HEK293 (cell line): ENCODE results near the gene SHROOM3.

Experiments
- CTCF ChIA-PET: fragments of 350-600 bp; formaldehyde crosslinking; extraction: SDS; loops from one replicate; lab custom pipeline; 2021; ENCODE audit warnings: antibody characterized with exemption; lab: Yijun Ruan, JAX
- POLR2A ChIA-PET: fragments of 300-600 bp; formaldehyde crosslinking; extraction: SDS; loops from one replicate; lab custom pipeline; 2020; ENCODE audit warnings: antibody characterized with exemption, inconsistent platforms; lab: Yijun Ruan, JAX
- H3K27ac ChIP-seq: fragments of 200-500 bp; sonication (Bioruptor generic); 2 replicates; pipeline ENCODE4 v1.5.1; 2014; ENCODE audit warnings: low read depth, low read length, control low read depth, inconsistent platforms; ENCODE audit errors: extremely low read depth
- H3K36me3 ChIP-seq, 2 experiments: fragments of 200-500 bp in 1 of 2; sonication (Bioruptor generic) in 1 of 2; 1 replicate in 1 of 2; 2 replicates in 1 of 2; pipeline ENCODE4 v1.5.1; 2014 to 2017; ENCODE audit warnings: inconsistent platforms in 2 of 2, low read length in 2 of 2; ENCODE audit not compliant: control insufficient read depth in 2 of 2, insufficient read depth in 1 of 2
- H3K4me1 ChIP-seq: fragments of 200-500 bp; sonication (Bioruptor generic); 2 replicates; pipeline ENCODE4 v1.5.1; 2014; ENCODE audit warnings: mild to moderate bottlenecking, low read length, inconsistent platforms; ENCODE audit not compliant: control insufficient read depth, insufficient read depth
- H3K4me3 ChIP-seq: 2 replicates; pipeline ENCODE4 v1.5.1; 2011; ENCODE audit warnings: low read depth, mild to moderate bottlenecking, control low read depth, low read length, moderate library complexity
- H3K9me3 ChIP-seq: fragments of 200-500 bp; sonication (Bioruptor generic); 2 replicates; pipeline ENCODE4 v1.5.1; 2014; ENCODE audit warnings: low read depth, low read length, inconsistent platforms; ENCODE audit not compliant: control insufficient read depth, insufficient read depth
- BCL6B ChIP-seq: fragments of 450-650 bp; formaldehyde crosslinking; IDR thresholded peaks from 2 replicates; pipeline ENCODE4 v1.5.1; 2017; ENCODE audit warnings: missing biosample characterization, missing genetic modification characterization
- FEZF1 ChIP-seq: fragments of 450-650 bp; formaldehyde crosslinking; IDR thresholded peaks from 2 replicates; pipeline ENCODE4 v1.5.1; 2016; ENCODE audit warnings: missing biosample characterization, missing genetic modification characterization
- GFI1B ChIP-seq: fragments of 450-650 bp; formaldehyde crosslinking; IDR thresholded peaks from 2 replicates; pipeline ENCODE4 v1.5.1; 2016; ENCODE audit warnings: missing biosample characterization, missing genetic modification characterization
- PATZ1 ChIP-seq: fragments of 450-650 bp; formaldehyde crosslinking; IDR thresholded peaks from 2 replicates; pipeline ENCODE4 v1.5.1; 2016; ENCODE audit warnings: missing biosample characterization, missing genetic modification characterization
- REPIN1 ChIP-seq: fragments of 450-650 bp; formaldehyde crosslinking; IDR thresholded peaks from 2 replicates; pipeline ENCODE4 v1.5.1; 2017; ENCODE audit warnings: missing biosample characterization, missing genetic modification characterization, low read depth
- REST ChIP-seq: fragments of 450-650 bp; formaldehyde crosslinking; IDR thresholded peaks from 2 replicates; pipeline ENCODE4 v1.5.1; 2016; ENCODE audit warnings: missing biosample characterization, missing genetic modification characterization
- SALL2 ChIP-seq: fragments of 450-650 bp; formaldehyde crosslinking; IDR thresholded peaks from 2 replicates; pipeline ENCODE4 v1.5.0; 2017; ENCODE audit warnings: missing biosample characterization, mild to moderate bottlenecking, missing genetic modification characterization, borderline replicate concordance
- SP3 ChIP-seq: fragments of 450-650 bp; formaldehyde crosslinking; IDR thresholded peaks from 2 replicates; pipeline ENCODE4 v1.5.1; 2016; ENCODE audit warnings: missing biosample characterization, missing genetic modification characterization
- ZBTB1 ChIP-seq: fragments of 450-650 bp; formaldehyde crosslinking; IDR thresholded peaks from 2 replicates; pipeline ENCODE4 v1.5.1; 2016; ENCODE audit warnings: missing biosample characterization, missing genetic modification characterization
- ZBTB17 ChIP-seq: fragments of 450-650 bp; formaldehyde crosslinking; IDR thresholded peaks from 2 replicates; pipeline ENCODE4 v1.5.1; 2016; ENCODE audit warnings: missing biosample characterization, missing genetic modification characterization
- ZBTB8A ChIP-seq: fragments of 450-650 bp; formaldehyde crosslinking; IDR thresholded peaks from 2 replicates; pipeline ENCODE4 v1.5.1; 2016; ENCODE audit warnings: missing biosample characterization, missing genetic modification characterization
- ZNF18 ChIP-seq: fragments of 450-650 bp; formaldehyde crosslinking; IDR thresholded peaks from 2 replicates; pipeline ENCODE4 v1.5.1; 2016; ENCODE audit warnings: missing biosample characterization, missing genetic modification characterization
- ZNF202 ChIP-seq: fragments of 450-650 bp; formaldehyde crosslinking; IDR thresholded peaks from 2 replicates; pipeline ENCODE4 v1.5.1; 2016; ENCODE audit warnings: missing biosample characterization, missing genetic modification characterization, borderline replicate concordance
- ZNF24 ChIP-seq: fragments of 450-650 bp; formaldehyde crosslinking; IDR thresholded peaks from 2 replicates; pipeline ENCODE4 v1.5.1; 2016; ENCODE audit warnings: missing biosample characterization, missing genetic modification characterization
- ZNF274 ChIP-seq, 2 experiments: fragments of 200-500 bp in 1 of 2; fragments of 450-650 bp in 1 of 2; sonication (Bioruptor generic) in 1 of 2; formaldehyde crosslinking in 1 of 2; IDR thresholded peaks; 2 replicates each; pipeline versions ENCODE4 v1.5.1 to v1.6.1; 2014 to 2016; ENCODE audit warnings: borderline replicate concordance in 1 of 2, inconsistent platforms in 1 of 2, low read length in 1 of 2, missing biosample characterization in 1 of 2, missing genetic modification characterization in 1 of 2
- ZNF394 ChIP-seq: fragments of 450-650 bp; formaldehyde crosslinking; IDR thresholded peaks from 2 replicates; pipeline ENCODE4 v1.5.1; 2016; ENCODE audit warnings: missing biosample characterization, missing genetic modification characterization, mild to moderate bottlenecking, moderate library complexity, borderline replicate concordance
- ZNF404 ChIP-seq: fragments of 450-650 bp; formaldehyde crosslinking; IDR thresholded peaks from 2 replicates; pipeline ENCODE4 v1.5.1; 2017; ENCODE audit warnings: missing biosample characterization, missing genetic modification characterization
- ZNF426 ChIP-seq: fragments of 450-650 bp; formaldehyde crosslinking; IDR thresholded peaks from 2 replicates; pipeline ENCODE4 v1.5.1; 2017; ENCODE audit warnings: missing biosample characterization, missing genetic modification characterization, mild to moderate bottlenecking, inconsistent platforms, moderate library complexity
- ZNF449 ChIP-seq: fragments of 450-650 bp; formaldehyde crosslinking; IDR thresholded peaks from 2 replicates; pipeline ENCODE4 v1.5.1; 2017; ENCODE audit warnings: missing biosample characterization, mild to moderate bottlenecking, missing genetic modification characterization, moderate library complexity
- ZNF626 ChIP-seq: fragments of 450-650 bp; sonication (Bioruptor Pico); formaldehyde crosslinking; IDR thresholded peaks from 2 replicates; pipeline ENCODE4 v1.5.1; 2018; ENCODE audit warnings: missing biosample characterization, missing genetic modification characterization, inconsistent platforms
- ZNF701 ChIP-seq: fragments of 450-650 bp; formaldehyde crosslinking; IDR thresholded peaks from 2 replicates; pipeline ENCODE4 v1.5.1; 2016; ENCODE audit warnings: missing biosample characterization, missing genetic modification characterization
- ZNF792 ChIP-seq: fragments of 450-650 bp; formaldehyde crosslinking; IDR thresholded peaks from 2 replicates; pipeline ENCODE4 v1.5.1; 2016; ENCODE audit warnings: missing biosample characterization, missing genetic modification characterization
- ZNF837 ChIP-seq: fragments of 450-650 bp; formaldehyde crosslinking; IDR thresholded peaks from 2 replicates; pipeline ENCODE4 v1.5.1; 2016; ENCODE audit warnings: missing biosample characterization, missing genetic modification characterization
- ZXDB ChIP-seq: fragments of 450-650 bp; formaldehyde crosslinking; IDR thresholded peaks from 2 replicates; pipeline ENCODE4 v1.5.1; 2016; ENCODE audit warnings: missing biosample characterization, missing genetic modification characterization

SHROOM3 gene

GRCh38 chr4:76709772-76710090, 274.7 kb downstream of the SHROOM3 start:
- ChIA-PET POLR2A (no interaction called here), CTCF (interaction anchor here (0.9 kb wide), 1 partner anchor 12 kb away, joined by 3 read pairs; no protein-coding TSS in a partner anchor)
- H3K4me1 ChIP-seq: peaks cover 4% of the 10 kb centered on the region; the same call in 1 of the 2 replicates
- no peak overlapping the region for H3K27ac ChIP-seq
- H3K9me3 ChIP-seq: no peaks in the 10 kb centered on the region
- TF ChIP-seq ZNF24 (tag by site-specific recombination) (no peak), ZBTB1 (no peak), ZNF394 (tag by site-specific recombination) (no peak), PATZ1 (tag by site-specific recombination) (no peak), ZNF701 (tag by site-specific recombination) (no peak), REST (tag by site-specific recombination) (no peak), SALL2 (no peak), BCL6B (no peak), ZNF18 (no peak), ZNF449 (tag by site-specific recombination) (no peak)
- TF ChIP-seq, all 188 proteins: peak for 0
- Histone ChIP-seq H3K4me3 (no peak overlapping the region), H3K36me3 (peaks cover 4 to 27% of the 10 kb centered on the region in 2 experiments; a peak in 1 of 3 replicates)

- H3K4me3 ChIP-seq: no peak overlapping the region
- ChIA-PET CTCF (interaction anchor here (0.6 kb wide), 1 partner anchor 227 kb away, joined by 3 read pairs; no protein-coding TSS in a partner anchor), POLR2A (no interaction called here)
- H3K9me3 ChIP-seq: no peaks in the 10 kb centered on the region
- H3K36me3 ChIP-seq: peaks cover 4 to 27% of the 10 kb centered on the region in 2 experiments; a peak in 1 of 3 replicates
- no peaks in the 10 kb centered on the region for H3K4me1 ChIP-seq
- H3K27ac ChIP-seq: no peak overlapping the region
- TF ChIP-seq ZBTB8A (tag by site-specific recombination) (no peak), ZNF626 (tag by site-specific recombination) (no peak), ZNF701 (tag by site-specific recombination) (no peak), BCL6B (no peak), ZNF274 (IDR thresholded peaks at IDR 0.05; ENCODE audit: low read length) (no peak), ZNF274 (tag by site-specific recombination; IDR thresholded peaks at IDR 0.05; ENCODE audit: borderline replicate concordance) (no peak), SP3 (tag by site-specific recombination) (no peak), ZNF426 (no peak), ZNF404 (tag by site-specific recombination) (no peak), GFI1B (tag by site-specific recombination) (no peak), ZNF837 (tag by site-specific recombination) (no peak), SALL2 (no peak), REPIN1 (tag by site-specific recombination) (no peak), ZXDB (no peak), ZNF792 (tag by site-specific recombination) (no peak), FEZF1 (tag by site-specific recombination) (no peak), ZBTB17 (tag by site-specific recombination) (no peak), ZNF202 (tag by site-specific recombination) (no peak)
Measured at GRCh38 chr4:76712564-76712963, 277.5 kb downstream of the SHROOM3 start.
